HepG2 (cell line): ENCODE results near the gene STARD13. TPM values are rescaled to one million over a fixed set of nuclear protein-coding genes. Genes with fewer than 3 reads are reported as not detected.

Source experiments
- ATAC-seq: fragments of 200-7000 bp; cut with Tn5 transposase; 3 replicates; pipeline ENCODE4 v1.9.1; 2020; ENCODE audit warnings: mild to moderate bottlenecking, moderate library complexity
- BruUV-seq: library from RNA; stranded (reverse); fragments of 400-500 nt; replicated peaks from 2 replicates; lab custom pipeline; 2021; lab: Mats Ljungman, UMichigan
- CTCF ChIA-PET: fragments of 300-600 bp; formaldehyde crosslinking; extraction: SDS; loops from one replicate; lab custom pipeline; 2021; ENCODE audit warnings: low total read pairs, inconsistent platforms, low intra/inter-chr PET ratio; lab: Yijun Ruan, JAX
- POLR2A ChIA-PET: fragments of 350-600 bp; sonication (Branson Sonifier 250); formaldehyde crosslinking; loops from one replicate; lab custom pipeline; 2020; ENCODE audit warnings: antibody characterized with exemption, inconsistent platforms; lab: Yijun Ruan, JAX
- DNase-seq: peaks from one replicate; pipeline ENCODE4 v3.0.0-alpha.2; 2015; ENCODE audit warnings: low spot score
- FAIRE-seq: peaks from 3 replicates; lab custom pipeline; 2011; peaks lifted over from hg19 to GRCh38; lab: Jason Lieb, UNC
- H2AFZ ChIP-seq: one replicate; pipeline ENCODE4 v1.6.1; 2011; ENCODE audit warnings: low read length, inconsistent platforms
- H3K27ac ChIP-seq: fragments of 300-600 bp; 3 replicates; pipeline ENCODE4 v1.8.0; 2011; ENCODE audit warnings: mixed run types, mild to moderate bottlenecking, mixed read lengths, low read length, inconsistent platforms; ENCODE audit not compliant: insufficient read depth; ENCODE audit errors: extremely low read length
- H3K27me3 ChIP-seq, 2 experiments: fragments of 200-600 bp in 1 of 2; 2 replicates in 1 of 2; 3 replicates in 1 of 2; pipeline versions ENCODE4 v1.6.0 to v1.8.0; 2011; ENCODE audit warnings: low read length in 2 of 2, mild to moderate bottlenecking in 2 of 2, moderate library complexity in 2 of 2, inconsistent platforms in 1 of 2; ENCODE audit not compliant: insufficient read depth in 2 of 2, control insufficient read depth in 1 of 2
- H3K36me3 ChIP-seq, 2 experiments: fragments of 200-600 bp in 1 of 2; replicated peaks in 1 of 2; 2 replicates in 1 of 2; 3 replicates in 1 of 2; pipeline versions ENCODE4 v1.5.1 to v1.8.0; 2011; ENCODE audit warnings: low read length in 2 of 2, inconsistent platforms in 1 of 2; ENCODE audit not compliant: insufficient read depth in 2 of 2, control insufficient read depth in 1 of 2
- H3K4me1 ChIP-seq: 2 replicates; pipeline ENCODE4 v1.5.1; 2012; ENCODE audit warnings: low read length, inconsistent platforms; ENCODE audit not compliant: insufficient read depth
- H3K4me2 ChIP-seq: 2 replicates; pipeline ENCODE4 v1.6.0; 2011; ENCODE audit warnings: low read depth, low read length, inconsistent platforms
- H3K4me3 ChIP-seq, 3 experiments: fragments of 200-600 bp in 1 of 3; sonication (generic), shearing (Covaris generic) in 1 of 3; replicated peaks in 1 of 3; 2 replicates each; pipeline ENCODE4 v1.5.1; 2011 to 2016; ENCODE audit warnings: low read length in 3 of 3, inconsistent platforms in 2 of 3, low read depth in 2 of 3, mild to moderate bottlenecking in 2 of 3, control low read depth in 1 of 3, mixed read lengths in 1 of 3; ENCODE audit not compliant: insufficient read depth in 1 of 3
- H3K79me2 ChIP-seq: one replicate; pipeline ENCODE4 v1.6.1; 2011; ENCODE audit warnings: low read length, inconsistent platforms; ENCODE audit not compliant: insufficient read depth
- H3K9ac ChIP-seq: 2 replicates; pipeline ENCODE4 v1.6.0; 2011; ENCODE audit warnings: mild to moderate bottlenecking, low read depth, low read length, inconsistent platforms; ENCODE audit not compliant: insufficient read depth
- H3K9me3 ChIP-seq: 2 replicates; pipeline ENCODE4 v1.5.1; 2012; ENCODE audit warnings: mild to moderate bottlenecking, low read length
- H4K20me1 ChIP-seq: 2 replicates; pipeline ENCODE4 v1.6.0; 2011; ENCODE audit warnings: inconsistent platforms, mild to moderate bottlenecking, low read length, moderate library complexity; ENCODE audit not compliant: insufficient read depth
- FOXP4 ChIP-seq: sonication (generic); formaldehyde crosslinking; IDR thresholded peaks from 2 replicates; pipeline ENCODE4 v1.4.0; 2020; ENCODE audit warnings: missing genetic modification reagents
- HIVEP1 ChIP-seq: sonication (generic); formaldehyde crosslinking; IDR thresholded peaks from 2 replicates; pipeline ENCODE4 v1.4.0; 2020; ENCODE audit warnings: mild to moderate bottlenecking, missing genetic modification reagents
- HNF4A ChIP-seq: sonication (generic); formaldehyde crosslinking; IDR thresholded peaks from 2 replicates; pipeline ENCODE4 v1.4.0; 2020; ENCODE audit warnings: missing genetic modification reagents
- MXI1 ChIP-seq: IDR thresholded peaks from 3 replicates; pipeline ENCODE4 v1.6.1; 2012; ENCODE audit warnings: low read depth, low read length, inconsistent platforms, borderline replicate concordance
- MYC ChIP-seq: sonication (generic); formaldehyde crosslinking; IDR thresholded peaks from 2 replicates; pipeline ENCODE4 v1.9.0; 2021; ENCODE audit warnings: missing genetic modification reagents, borderline replicate concordance
- ONECUT2 ChIP-seq: sonication (generic); formaldehyde crosslinking; IDR thresholded peaks from 2 replicates; pipeline ENCODE4 v1.4.0; 2020; ENCODE audit warnings: missing genetic modification reagents
- RBM22 ChIP-seq: fragments of 200-400 bp; formaldehyde crosslinking; optimal IDR thresholded peaks from 2 replicates; pipeline ENCODE3; 2017; ENCODE audit warnings: mild to moderate bottlenecking, low read length, moderate library complexity
- SP1 ChIP-seq, 2 experiments: fragments of 450-650 bp in 1 of 2; sonication (generic) in 1 of 2; formaldehyde crosslinking in 1 of 2; IDR thresholded peaks; 2 replicates each; pipeline versions ENCODE4 v1.4.0 to v1.6.1; 2016 to 2020; ENCODE audit warnings: missing genetic modification reagents in 1 of 2
- SSRP1 ChIP-seq: IDR thresholded peaks from 2 replicates; pipeline ENCODE4 v1.6.1; 2016; ENCODE audit warnings: control low read depth
- TFE3 ChIP-seq: IDR thresholded peaks from 2 replicates; pipeline ENCODE4 v1.6.1; 2016
- ZNF569 ChIP-seq: sonication (generic); formaldehyde crosslinking; IDR thresholded peaks from 2 replicates; pipeline ENCODE4 v1.5.0; 2020; ENCODE audit warnings: mild to moderate bottlenecking, missing genetic modification reagents, moderate library complexity, borderline replicate concordance
- WGBS: methylation state at CpG from one replicate; pipeline ENCODE4 v1.1.6; 2017; ENCODE audit warnings: low lambda C conversion rate; 5-methylcytosine and 5-hydroxymethylcytosine counted together
- in situ Hi-C: cut with HindIII; loops from 2 replicates; pipeline ENCODE4 v1.10.0; 2017; ENCODE audit warnings: low pct_unique_long_range_greater_than_20kb; ENCODE audit not compliant: extremely low pct_ligation_motif_present
- intact Hi-C: fragments of 100-400 bp; cut with micrococcal nuclease; formaldehyde crosslinking; loops from one replicate; pipeline ENCODE4 v1.10.0; 2022; ENCODE audit not compliant: unreplicated experiment
- polyA plus RNA-seq, 8 experiments: library from polyadenylated mRNA; depleted of rRNA in 3 of 8; stranded (reverse) in 7 of 8; unstranded in 1 of 8; fragments of >200 nt; fragmentation: Illumina TruSeq in 4 of 8; extraction: Trizol in 4 of 8; gene quantifications; 2 replicates each; pipeline versions ENCODE4 v1.2.1 to v1.2.3, GENCODE V29; 2011 to 2016; ENCODE audit warnings: low read depth in 4 of 8, missing spikeins in 1 of 8, mixed read lengths in 1 of 8; ENCODE audit not compliant: insufficient read depth in 1 of 8
- total RNA-seq, 5 experiments: library from RNA; depleted of rRNA; stranded (reverse); fragments of >200 nt; fragmentation: Illumina TruSeq; extraction: Trizol; gene quantifications; 2 replicates each; pipeline ENCODE4 v1.2.3, GENCODE V29; 2016; ENCODE audit warnings: low read depth in 1 of 5

STARD13 gene
- total and polyA plus RNA-seq, 2 of the 13 experiments (the other 11 are each of a cell fraction or from before 2014, with no cell fraction given): 12.8 to 14.3 TPM

- H3K4me1 ChIP-seq: peaks cover 92% of the 10 kb centered on the region
- H3K4me2 ChIP-seq: no peak overlapping the region
- BruUV-seq: no TSS peak
- POLR2A ChIA-PET: interaction anchor here (2.1 kb wide), 1 partner anchor 21 kb away, joined by 5 read pairs; the partner anchor contains the start of gene STARD13
- H3K9ac ChIP-seq: no peak overlapping the region
- H3K36me3 ChIP-seq: peaks cover 3 to 29% of the 10 kb centered on the region in 2 experiments; a peak in 4 of 5 replicates
- H4K20me1 ChIP-seq: no peaks in the 10 kb centered on the region
- CTCF ChIA-PET: no interaction called here
- intact Hi-C loops: loop anchor here (10.0 kb wide), 1 partner anchor 181 kb away; no protein-coding TSS in a partner anchor
- no peak overlapping the region for H3K4me3 ChIP-seq
- DNase-seq (no peak), FAIRE-seq (no peak), ATAC-seq (no peak)
- in situ Hi-C loops: no loop called here
- TF ChIP-seq ONECUT2 (CRISPR knock-in tag): no peak
- no peak for TF ChIP-seq TFE3 (CRISPR knock-in tag)
- TF ChIP-seq HIVEP1 (CRISPR knock-in tag): no peak
- no peak for TF ChIP-seq FOXP4 (CRISPR knock-in tag)
- TF ChIP-seq SSRP1 (CRISPR knock-in tag): no peak
- 0 out of 2 replicates have a peak, but pooled peaks have one; percentile 20 for TF ChIP-seq MYC (CRISPR knock-in tag)
- TF ChIP-seq SP1 (IDR thresholded peaks at IDR 0.05): no peak
- no peak for TF ChIP-seq SP1 (CRISPR knock-in tag; IDR thresholded peaks at IDR 0.05)
- TF ChIP-seq HNF4A: no peak
- no peak for TF ChIP-seq MXI1
- no peak for TF ChIP-seq ZNF569 (CRISPR knock-in tag)
- TF ChIP-seq RBM22: peak; percentile 3
- H2AFZ ChIP-seq: no peak overlapping the region
- WGBS: 100% methylated on average over 1 of the region's 5 CpGs
- no peaks in the 10 kb centered on the region for H3K9me3 ChIP-seq
- H3K27me3 ChIP-seq: no peaks in the 10 kb centered on the region
- peaks cover 69% of the 10 kb centered on the region for H3K79me2 ChIP-seq
- H3K27ac ChIP-seq: peak overlapping the region; percentile 1
Measured at GRCh38 chr13:33263976-33264619, 21.5 kb downstream of the STARD13 start.
